Urothelium cell line (cell line): ENCODE results near the gene CCDC27.

ENCODE experiments used
- DNase-seq: peaks from one replicate; pipeline ENCODE4 v3.0.0; 2011; ENCODE audit warnings: low spot score, mixed read lengths
- FAIRE-seq: peaks from 2 replicates; lab custom pipeline; 2011; peaks lifted over from hg19 to GRCh38; lab: Jason Lieb, UNC

CCDC27 gene

GRCh38 chr1:3816331-3817137 is 64.3 kb downstream of the CCDC27 start:
- FAIRE-seq, result no peak
- DNase-seq, result no peak

- FAIRE-seq (no peak), DNase-seq (no peak)
Measured at GRCh38 chr1:3817138-3817740, 65.0 kb downstream of the CCDC27 start.

DNA sequence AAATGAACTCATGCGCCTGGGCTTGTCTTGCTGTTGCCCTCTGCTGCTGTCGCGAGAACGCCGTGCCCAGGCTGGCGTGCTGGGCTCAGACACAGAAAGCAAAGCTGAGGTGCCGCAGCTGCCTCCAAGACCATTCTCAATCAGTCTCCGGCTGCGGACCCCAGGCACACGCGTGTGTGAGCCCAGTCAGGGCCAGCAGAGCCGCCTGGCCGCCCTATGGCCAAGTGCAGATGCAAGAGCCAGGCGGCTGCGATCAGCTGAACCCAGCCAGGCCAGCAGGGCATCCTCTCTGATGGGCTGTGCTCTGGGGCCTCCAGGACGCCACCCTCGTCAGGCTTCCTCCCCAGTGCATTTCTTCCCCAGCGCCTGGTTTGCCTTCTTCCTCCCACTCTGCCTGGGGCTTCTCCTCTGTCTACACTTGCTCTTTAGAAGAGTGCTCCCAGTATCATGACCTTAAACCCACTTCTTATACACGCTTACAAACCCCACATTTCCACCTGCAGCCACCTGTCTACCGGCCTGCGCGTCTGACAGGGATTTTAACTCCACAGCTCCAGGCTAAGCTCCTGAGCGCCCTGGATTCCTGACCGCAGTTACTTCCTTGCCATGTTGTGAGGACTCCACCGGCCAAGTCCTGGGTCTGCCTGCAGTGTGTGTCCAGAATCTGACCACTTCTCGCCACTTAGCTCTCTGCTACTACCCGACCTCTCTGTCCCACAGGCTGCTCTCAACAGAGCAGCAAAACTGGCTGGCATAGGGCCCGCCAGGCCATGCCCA is 65.8 kb downstream of the CCDC27 start:
- FAIRE-seq (no peak), DNase-seq (no peak)

GRCh38 chr1:3819771-3820200 is 67.5 kb downstream of the CCDC27 start:
- FAIRE-seq (no peak), DNase-seq (no peak)

DNA sequence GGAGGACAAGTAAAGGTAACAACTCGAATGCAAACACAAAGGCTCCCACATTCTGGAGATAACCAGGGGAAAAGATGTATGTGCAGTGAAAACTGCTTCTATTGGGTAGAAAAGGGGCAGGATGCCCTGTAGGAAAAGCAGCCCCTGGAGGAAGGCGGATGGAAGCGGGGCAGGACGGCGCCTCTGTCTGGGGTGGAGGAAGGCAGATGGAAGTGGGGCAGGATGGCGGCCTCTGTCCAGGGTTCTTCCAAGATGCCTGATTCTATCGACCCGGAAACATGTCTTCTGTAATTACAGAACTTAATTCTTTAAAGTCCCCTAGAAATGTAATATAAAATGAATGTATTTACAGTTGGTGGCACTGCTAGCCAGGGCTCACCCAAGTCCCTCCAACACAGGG is 68.1 kb downstream of the CCDC27 start:
- no peak for FAIRE-seq
- DNase-seq, result no peak

DNA sequence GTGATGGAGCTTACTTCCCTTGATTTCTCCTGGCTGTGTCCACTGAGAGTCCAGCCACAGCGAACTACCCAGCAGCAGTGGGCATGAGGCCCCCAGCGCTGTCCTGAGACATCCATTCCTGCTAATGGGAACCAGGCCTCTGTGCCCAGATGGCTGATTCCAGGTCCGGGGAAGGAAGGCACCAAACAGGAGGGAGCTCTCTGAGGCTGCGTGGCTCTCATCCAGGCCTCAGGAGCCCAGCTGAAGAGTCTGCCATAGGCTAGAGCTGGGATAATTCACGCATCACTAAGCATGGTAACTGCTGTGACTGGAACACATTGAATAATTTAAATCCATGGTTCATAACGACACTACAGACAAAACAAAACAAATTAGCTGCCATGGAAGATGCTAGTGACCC is 68.8 kb downstream of the CCDC27 start:
- FAIRE-seq, result no peak
- DNase-seq, result no peak
